ENCODE results near the gene ARHGAP4.
A peak's percentile ranks its signal among the peaks of the same experiment; 100 is the strongest.

Gene ARHGAP4

GRCh38 chrX:153945956-153946943 is 20.2 kb upstream of the ARHGAP4 start:
- DNase-seq (ENCODE audit: low read depth) = no peak

GRCh38 chrX:153944800-153945150 is 18.7 kb upstream of the ARHGAP4 start:
- DNase-seq (ENCODE audit: low read depth) = no peak

DNA sequence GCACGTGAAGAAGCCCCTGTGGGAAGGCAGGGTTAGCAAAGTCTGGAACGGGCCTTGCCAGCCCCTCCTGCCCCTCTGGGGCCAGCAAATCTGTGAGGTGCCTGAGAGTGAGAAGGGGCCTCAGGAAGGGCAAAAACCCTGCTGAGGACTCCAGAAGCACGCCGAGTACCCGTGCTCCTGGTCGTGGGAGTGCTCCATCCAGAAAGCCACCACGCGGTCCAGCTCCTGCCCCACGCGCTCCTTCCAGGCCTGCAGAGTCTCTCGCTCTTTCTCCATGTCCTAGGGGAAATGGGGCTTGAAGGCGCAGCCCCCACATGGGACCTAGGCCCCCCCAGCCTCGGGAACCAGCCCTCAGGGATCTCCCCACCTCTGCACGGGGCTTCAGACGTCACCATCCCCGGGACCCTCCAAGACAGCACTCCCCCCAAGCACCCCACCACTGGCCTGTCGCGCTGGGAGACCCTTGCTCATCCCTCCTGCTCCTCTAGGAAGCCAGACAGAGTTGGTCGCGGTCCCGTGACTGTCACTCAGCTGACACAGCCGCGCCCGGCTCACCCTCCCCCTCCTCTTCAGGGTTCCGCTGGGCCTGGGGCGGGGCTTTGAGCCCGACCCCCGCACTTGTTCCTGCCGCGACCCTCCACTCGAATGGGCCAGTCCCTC is 18.2 kb upstream of the ARHGAP4 start, which contains the start of gene RENBP:
Gene RENBP, minus strand, starts transcription at position 504 of the 660 bp plus-strand sequence. Its CDS starts 33 bp downstream, at position 471.
- DNase-seq (ENCODE audit: low read depth) = peak; percentile 31

DNA sequence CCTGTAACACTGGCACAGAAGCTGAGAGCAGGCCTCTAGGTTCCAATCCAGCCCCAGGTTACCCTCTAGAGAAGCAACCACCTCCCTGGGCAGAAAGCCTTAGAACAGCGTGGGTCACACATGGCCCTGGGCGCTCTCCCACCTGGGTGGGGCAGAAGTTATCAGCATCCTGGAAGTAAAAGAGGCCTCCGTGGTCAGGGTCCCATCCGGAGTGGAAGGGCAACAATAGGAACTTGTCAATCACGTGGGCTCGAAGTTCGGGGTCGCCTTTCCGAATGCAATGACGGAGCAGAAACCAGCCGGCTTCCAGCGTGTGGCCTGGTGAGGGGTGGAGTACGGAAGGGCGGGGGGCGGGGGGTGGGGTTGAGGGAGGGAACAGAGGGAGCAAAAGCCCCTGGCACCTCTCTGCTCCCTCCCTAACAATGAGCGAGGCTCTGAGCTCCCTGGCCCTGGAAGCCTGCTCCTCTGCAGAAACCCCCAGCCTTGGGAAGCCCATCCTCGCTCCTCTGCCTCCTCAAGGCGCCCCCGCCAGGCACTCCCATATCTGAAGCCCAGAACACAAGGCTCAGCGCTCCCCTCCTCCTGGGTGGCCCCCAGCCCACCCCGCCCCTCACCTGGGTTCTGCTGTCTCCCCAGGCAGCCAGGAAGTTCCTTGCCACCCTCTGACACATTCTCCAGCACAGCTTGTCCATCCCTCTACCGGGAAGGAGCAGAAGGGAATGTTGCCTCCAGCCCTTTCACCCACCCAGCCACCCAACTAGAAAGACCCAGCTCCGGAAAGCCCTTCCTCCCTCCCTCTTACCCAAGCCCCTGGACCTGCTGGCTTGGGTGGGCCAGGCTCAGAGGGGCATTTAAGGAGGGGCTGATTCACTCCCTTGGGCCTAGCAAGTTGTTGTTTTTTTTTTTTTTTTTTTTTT is 15.5 kb upstream of the ARHGAP4 start:
- no peak for DNase-seq (ENCODE audit: low read depth)

DNA sequence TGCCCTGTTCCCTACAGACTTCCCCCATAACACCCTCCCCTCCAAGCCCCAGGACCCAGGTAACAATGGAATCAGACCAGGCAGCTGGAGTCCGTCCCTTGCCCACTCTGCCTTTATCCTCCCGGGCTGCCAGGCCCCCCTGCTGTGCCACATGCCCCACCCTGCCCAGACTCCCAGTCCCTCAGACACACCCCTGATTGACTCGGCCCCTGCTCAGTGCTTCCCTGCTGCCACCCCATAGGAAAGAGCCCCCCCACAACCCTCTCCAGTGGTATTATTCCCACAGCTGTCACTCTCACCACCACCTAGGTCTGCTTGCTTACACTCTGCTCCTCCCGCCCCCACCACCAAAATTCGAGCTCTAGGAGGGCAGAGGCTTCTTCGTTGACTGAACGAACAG is 13.5 kb upstream of the ARHGAP4 start:
- DNase-seq (ENCODE audit: low read depth) = no peak

GRCh38 chrX:153938226-153938786 is 12.2 kb upstream of the ARHGAP4 start:
- DNase-seq (ENCODE audit: low read depth) = no peak

DNA sequence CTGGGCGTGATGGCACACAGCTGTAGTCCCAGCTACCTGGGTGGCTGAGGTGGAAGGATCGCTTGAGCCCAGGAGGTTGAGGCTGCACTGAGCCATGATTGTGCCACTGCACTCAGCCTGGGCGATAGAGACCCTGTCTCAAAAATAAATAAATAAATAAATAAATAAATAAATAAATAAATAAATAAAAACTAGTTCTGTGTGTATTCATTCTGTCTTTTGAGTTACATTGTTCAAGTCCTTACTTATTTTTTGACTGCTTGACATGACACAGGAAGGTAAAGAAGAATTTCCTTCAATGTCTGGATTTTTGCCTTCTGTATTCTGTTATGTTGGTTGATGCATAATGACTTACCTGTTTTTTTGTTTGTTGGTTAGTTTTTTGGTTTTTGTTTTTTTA is 11.0 kb upstream of the ARHGAP4 start:
- no peak for DNase-seq (ENCODE audit: low read depth)

DNA sequence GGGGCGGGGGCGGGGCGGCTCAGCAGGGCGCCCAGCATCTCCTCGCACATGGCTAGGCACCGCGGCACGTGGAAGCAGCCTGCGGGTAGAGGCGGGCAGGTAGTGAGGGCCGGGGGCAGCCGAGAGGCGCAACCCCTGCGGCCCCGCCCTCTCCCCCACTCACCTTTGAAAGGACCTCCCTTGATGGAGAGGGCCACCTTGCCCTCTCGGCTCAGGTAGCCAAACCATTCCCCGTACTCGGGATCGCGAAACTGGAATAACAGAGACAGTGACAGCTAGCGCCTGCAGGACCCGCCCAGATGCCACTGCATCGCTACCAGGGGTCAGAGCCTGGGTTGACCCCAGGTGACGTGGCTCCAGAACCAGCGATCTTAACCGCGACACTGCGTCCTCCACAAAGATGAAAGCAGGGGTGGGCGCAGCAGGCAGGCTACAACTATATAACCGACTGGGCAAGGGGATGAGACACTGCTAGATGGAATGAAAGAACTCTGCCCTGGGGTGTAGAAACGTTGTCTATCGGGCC is 9.3 kb upstream of the ARHGAP4 start:
- DNase-seq (ENCODE audit: low read depth) = no peak

GRCh38 chrX:153934762-153935325 is 8.8 kb upstream of the ARHGAP4 start, which contains the start of gene NAA10:
TSS of gene NAA10 (minus strand) at chrX:153935037. CDS start at chrX:153934904, 133 bp downstream.
- peak; percentile 30 for DNase-seq (ENCODE audit: low read depth)

- DNase-seq (ENCODE audit: low read depth) = no peak
Measured at GRCh38 chrX:153934148-153934761, 8.2 kb upstream of the ARHGAP4 start.

GRCh38 chrX:153933748-153934147 is 7.7 kb upstream of the ARHGAP4 start:
- no peak for DNase-seq (ENCODE audit: low read depth)

- no peak for DNase-seq (ENCODE audit: low read depth)
Measured at GRCh38 chrX:153932220-153932915, 6.3 kb upstream of the ARHGAP4 start.

DNA sequence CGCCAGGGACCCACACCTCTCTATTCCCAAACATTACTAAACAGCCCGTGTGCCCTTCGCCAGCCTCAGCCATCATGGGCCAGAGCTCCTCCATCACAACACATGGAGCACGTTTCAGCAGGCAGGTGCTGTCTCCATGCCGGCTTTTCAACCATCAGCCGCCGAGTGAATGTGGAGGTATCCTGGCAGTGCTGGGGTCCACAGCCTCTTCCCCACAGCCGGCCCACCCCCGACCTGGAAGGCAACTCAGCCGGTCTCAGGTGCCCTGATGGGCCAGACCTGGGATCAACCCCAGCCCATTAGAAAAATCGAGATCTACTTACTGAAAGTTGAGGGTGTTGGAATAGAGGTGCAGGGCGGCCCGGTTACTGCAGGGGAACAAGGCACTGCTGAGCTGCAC is 5.7 kb upstream of the ARHGAP4 start:
- no peak for DNase-seq (ENCODE audit: low read depth)

- no peak for DNase-seq (ENCODE audit: low read depth)
Measured at GRCh38 chrX:153931151-153931550, 5.1 kb upstream of the ARHGAP4 start.

GRCh38 chrX:153930011-153930910 is 4.2 kb upstream of the ARHGAP4 start:
- no peak for DNase-seq (ENCODE audit: low read depth)

DNA sequence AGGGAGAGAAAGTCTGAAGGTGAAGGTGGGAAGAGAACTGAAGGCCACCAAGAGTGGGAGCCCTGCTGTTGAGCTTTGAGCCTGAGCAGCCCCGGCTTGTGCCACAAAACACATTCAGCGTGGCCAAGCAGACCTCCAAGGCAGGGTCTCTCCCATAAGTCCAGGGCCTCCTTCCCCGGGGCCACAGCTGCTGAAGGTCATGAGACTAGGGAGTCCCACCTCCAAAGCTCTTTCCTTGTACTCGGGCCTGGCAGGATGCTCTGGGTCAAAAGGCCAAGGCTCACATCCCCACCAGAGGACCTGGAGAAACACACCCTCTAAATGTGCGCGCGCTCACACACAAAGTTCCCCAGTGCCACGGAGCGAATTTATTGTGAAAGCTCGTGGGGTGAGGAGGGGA is 3.5 kb upstream of the ARHGAP4 start:
- no peak for DNase-seq (ENCODE audit: low read depth)

GRCh38 chrX:153928846-153929245 is 2.8 kb upstream of the ARHGAP4 start:
- DNase-seq (ENCODE audit: low read depth) = no peak

- peak; percentile 92 for DNase-seq (ENCODE audit: low read depth)
Measured at GRCh38 chrX:153927922-153928760, 2.1 kb upstream of the ARHGAP4 start.

Measured in T follicular helper cell (primary cell).